DMS114 treated with DMSO at 0.1 percent for 48 hours (cell line): ENCODE data around the gene RPL22L1.
"Not testable (repeated sequence)": the region's sequence is repeated elsewhere in the genome, so short reads cannot be mapped to it uniquely, and the experiment has no call there.

ENCODE experiments used
- DNase-seq: peaks from one replicate; lab custom pipeline; 2025; ENCODE audit not compliant: unreplicated experiment; lab: John Stamatoyannopoulos, UW

The RPL22L1 gene

GRCh38 chr3:170830580-170830979 is 39.4 kb downstream of the RPL22L1 start:
- no peak for DNase-seq

- no peak for DNase-seq
Measured at GRCh38 chr3:170829546-170830272, 40.3 kb downstream of the RPL22L1 start.

GRCh38 chr3:170826047-170826446 is 43.9 kb downstream of the RPL22L1 start:
- DNase-seq: no peak

- not testable (repeated sequence) for DNase-seq
Measured at GRCh38 chr3:170823562-170823961, 46.4 kb downstream of the RPL22L1 start.

GRCh38 chr3:170818325-170818724 is 51.7 kb downstream of the RPL22L1 start:
- not testable (repeated sequence) for DNase-seq

GRCh38 chr3:170817471-170817870 is 52.5 kb downstream of the RPL22L1 start:
- DNase-seq: not testable (repeated sequence)

GRCh38 chr3:170816841-170817240 is 53.2 kb downstream of the RPL22L1 start:
- no peak for DNase-seq

GRCh38 chr3:170816341-170816740 is 53.7 kb downstream of the RPL22L1 start:
- DNase-seq: no peak

- no peak for DNase-seq
Measured at GRCh38 chr3:170815936-170816335, 54.1 kb downstream of the RPL22L1 start.

GRCh38 chr3:170815340-170815739 is 54.7 kb downstream of the RPL22L1 start:
- no peak for DNase-seq
